Stimulated activated CD8-positive, alpha-beta memory T cell treated with anti-CD3 and anti-CD28 coated beads, Interleukin-15, amount 100 ng/mL, for 24 hours (primary cell): ENCODE measurements around the gene CNRIP1.
A peak's percentile ranks its signal among the peaks of the same experiment; 100 is the strongest.

Experiments used
- DNase-seq: peaks from one replicate; pipeline ENCODE4 v3.0.0-alpha.2; 2020; ENCODE audit warnings: low read depth

Gene CNRIP1

DNA sequence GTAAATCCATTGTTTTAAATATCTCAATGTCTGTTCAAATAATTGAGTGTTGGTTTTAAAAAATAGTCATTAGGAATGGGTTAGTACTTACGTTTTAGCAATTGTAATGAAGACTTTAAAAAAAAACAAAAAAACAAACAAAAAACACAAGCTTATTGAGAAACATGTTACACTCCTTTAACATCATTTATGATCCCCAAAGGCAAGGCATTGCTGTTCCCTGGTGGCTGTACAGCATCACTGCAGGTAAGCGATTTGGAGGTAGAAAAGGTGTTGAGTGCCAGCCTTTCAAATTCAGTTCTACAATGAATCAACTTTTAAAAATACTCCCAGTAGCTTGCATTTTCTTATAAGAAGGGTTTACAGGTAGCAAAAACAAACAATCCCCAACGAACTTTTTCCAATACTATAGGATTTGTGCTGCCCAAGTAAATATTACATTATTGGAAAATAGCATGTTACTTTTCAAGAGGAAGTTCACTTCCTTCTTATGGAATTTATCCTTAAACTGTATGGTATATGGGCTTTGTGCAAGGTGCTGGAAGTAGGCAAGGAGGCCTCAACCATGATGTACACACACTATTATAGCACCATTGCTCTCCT lies 27.5 kb downstream of the CNRIP1 start:
- no peak for DNase-seq

DNA sequence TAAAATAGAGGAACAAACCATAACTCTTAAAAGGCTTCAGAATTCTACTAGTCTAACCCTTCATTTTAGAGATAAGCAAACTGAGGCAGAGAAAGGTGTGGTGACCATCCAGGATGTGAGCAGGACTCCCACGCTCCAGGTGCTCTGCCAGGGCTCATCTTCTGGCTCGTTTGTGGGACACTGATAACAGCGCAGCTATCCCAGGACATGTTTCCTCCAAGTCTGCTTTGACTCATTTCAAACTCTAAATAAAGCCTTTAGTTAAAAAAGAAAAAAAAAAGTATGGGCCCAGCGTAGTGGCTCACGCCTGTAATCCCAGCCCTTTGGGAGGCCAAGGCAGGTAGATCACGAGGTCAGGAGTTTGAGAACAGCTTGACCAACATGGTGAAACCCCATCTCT lies 28.4 kb downstream of the CNRIP1 start:
- no peak for DNase-seq

DNA sequence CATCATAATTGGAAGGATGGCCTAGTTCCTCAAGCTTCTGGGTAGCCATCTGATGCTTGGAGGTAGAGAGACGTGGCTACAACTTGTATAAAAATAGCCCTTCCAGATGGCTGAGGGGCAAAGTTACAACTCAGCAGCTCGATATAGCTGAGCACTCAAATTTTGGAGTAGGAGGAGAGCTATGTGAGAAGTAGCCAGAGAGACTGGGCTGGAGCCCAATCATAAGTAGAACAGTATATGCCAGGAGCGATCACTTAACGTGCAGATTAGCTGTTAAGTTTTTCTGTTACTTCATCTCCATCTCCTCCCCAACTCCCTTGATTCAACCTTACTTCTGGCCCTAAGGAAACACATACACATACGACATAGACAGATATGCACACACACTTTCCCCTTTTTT lies 28.8 kb downstream of the CNRIP1 start:
- DNase-seq, result no peak

GRCh38 chr2:68287580-68288441 lies 31.9 kb downstream of the CNRIP1 start:
- no peak for DNase-seq

GRCh38 chr2:68284896-68285295 lies 34.9 kb downstream of the CNRIP1 start:
- DNase-seq, result no peak

- no peak for DNase-seq
Measured at GRCh38 chr2:68283419-68283812, 36.3 kb downstream of the CNRIP1 start.

- DNase-seq, result no peak
Measured at GRCh38 chr2:68282811-68283418, 36.8 kb downstream of the CNRIP1 start.

DNA sequence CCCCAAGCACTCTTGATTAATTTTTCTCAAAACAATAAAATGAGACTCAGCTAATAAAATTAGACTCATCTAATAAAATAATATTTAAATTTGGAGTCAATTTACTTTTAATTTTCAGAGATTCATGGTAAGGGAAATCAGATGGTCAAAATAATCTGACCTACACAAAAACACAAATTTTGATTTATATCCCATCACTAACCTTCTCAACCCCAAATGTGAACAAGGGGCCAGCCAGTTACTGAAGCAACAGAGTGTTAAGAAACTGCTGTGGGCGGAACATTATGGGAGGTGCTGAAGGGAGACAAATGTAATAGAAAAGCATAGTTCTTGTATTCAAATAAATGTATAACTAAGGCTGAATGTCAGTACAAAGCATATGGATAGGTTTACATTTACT lies 39.0 kb downstream of the CNRIP1 start:
- no peak for DNase-seq

GRCh38 chr2:68280348-68280747 lies 39.4 kb downstream of the CNRIP1 start:
- DNase-seq, result no peak

DNA sequence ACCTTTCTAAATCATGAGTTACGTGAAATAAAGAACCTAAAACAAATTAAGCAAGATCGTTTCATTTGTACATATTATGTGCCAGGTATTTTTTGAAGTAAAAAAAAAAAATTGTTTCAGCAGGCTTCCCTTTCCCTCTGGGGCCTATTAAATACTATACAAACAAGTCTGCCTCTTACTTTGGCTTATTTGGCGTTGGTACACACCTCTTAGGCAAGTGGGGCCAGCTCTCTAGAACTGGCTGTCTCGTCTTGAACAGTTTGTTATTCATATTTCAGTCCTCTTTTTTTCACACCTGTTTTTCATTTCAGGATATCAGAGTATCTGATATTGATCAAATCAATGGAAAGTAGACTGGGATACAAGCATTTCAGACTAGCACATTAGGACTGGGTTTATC lies 40.1 kb downstream of the CNRIP1 start:
- no peak for DNase-seq

DNA sequence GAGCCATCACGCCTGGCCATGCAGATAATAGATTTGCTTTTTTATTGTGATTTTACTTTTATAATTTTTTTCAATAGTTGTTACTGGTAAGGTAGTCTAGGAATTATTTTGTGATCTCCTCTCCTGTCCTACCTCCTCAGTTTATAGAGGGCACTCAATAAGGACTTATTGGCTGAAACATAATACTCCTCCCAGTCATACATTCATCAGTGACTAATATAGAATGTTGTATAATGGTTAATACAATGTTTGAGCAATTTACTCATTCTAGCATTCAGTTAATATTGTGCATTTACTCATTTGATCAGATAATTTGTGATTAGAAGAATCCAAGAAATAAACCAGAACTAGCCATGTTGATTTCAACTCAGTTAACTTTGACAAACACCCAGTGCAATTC lies 41.6 kb downstream of the CNRIP1 start:
- no peak for DNase-seq

GRCh38 chr2:68274022-68274421 lies 45.7 kb downstream of the CNRIP1 start:
- DNase-seq, result no peak

GRCh38 chr2:68272246-68272994 lies 47.3 kb downstream of the CNRIP1 start:
- DNase-seq, result no peak

DNA sequence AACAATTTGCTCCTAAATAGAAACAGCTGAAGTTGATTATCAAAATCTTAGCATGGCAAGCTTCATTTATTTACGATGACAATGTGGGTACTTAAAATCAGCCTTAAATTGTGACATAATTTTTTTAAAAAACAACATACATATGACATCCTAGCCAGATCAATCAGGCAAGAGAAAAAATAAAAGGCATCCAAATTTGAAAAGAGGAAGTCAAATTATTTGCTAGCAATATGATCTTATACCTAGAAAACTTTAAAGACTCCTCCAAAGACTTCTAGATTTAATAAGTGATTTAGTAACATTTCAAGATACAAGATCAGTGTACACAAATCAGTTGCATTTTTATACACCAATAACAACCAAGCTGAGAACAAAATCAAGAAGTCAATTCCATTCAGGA lies 53.1 kb downstream of the CNRIP1 start:
- no peak for DNase-seq

DNA sequence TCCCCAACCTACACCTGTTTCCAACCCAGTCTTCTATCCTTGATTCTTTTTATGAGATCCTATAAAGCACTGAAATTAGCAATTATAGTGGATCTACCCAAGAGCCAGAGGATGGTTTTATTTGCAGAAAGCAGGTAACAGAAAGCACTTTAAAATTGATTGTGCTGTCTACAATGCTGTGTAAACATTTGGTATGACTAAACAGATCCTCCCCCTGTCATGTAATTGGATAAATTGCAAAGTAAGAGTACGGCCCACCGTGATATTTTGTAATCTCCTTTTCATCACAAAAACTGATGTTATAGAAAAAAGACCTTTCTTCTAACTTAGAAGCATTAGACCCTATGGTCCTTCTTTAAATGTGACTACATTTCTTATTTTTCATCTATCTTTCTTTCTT lies 56.1 kb downstream of the CNRIP1 start:
- no peak for DNase-seq

DNA sequence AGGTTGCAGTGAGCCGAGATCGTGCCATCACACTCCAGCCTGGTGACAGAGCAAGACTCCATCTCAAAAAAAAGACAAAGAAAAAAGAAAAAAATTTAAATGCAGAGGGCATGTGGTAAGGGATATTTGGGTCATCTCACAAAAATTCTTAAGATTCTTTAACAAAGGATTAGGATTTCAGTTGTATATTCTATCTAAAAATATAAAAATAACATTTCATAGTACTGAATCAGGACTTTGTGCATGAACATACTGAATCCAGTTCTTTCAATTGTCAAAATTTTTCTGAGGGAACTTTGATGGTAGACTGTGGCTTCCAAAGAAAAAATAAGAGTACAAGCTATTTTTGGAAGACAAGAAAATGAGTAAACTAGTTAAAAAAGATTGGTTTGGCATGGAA lies 60.9 kb downstream of the CNRIP1 start:
- DNase-seq, result no peak

- no peak for DNase-seq
Measured at GRCh38 chr2:68256093-68256450, 63.7 kb downstream of the CNRIP1 start.

GRCh38 chr2:68253219-68254068 lies 66.3 kb downstream of the CNRIP1 start:
- no peak for DNase-seq

GRCh38 chr2:68252400-68253218 lies 67.1 kb downstream of the CNRIP1 start, which contains the start of gene PPP3R1:
TSS of gene PPP3R1 (minus strand) at chr2:68252532. CDS start at chr2:68252127, 405 bp downstream.
- DNase-seq, result peak; percentile 82

GRCh38 chr2:68251855-68252399 lies 67.8 kb downstream of the CNRIP1 start:
- DNase-seq, result no peak
